AG09309 (cell line): ENCODE results near the gene ZNF544.

Experiments used
- DNase-seq: peaks from one replicate; pipeline ENCODE4 v3.0.0-alpha.2; 2010; ENCODE audit warnings: low read depth
- H3K4me3 ChIP-seq: 2 replicates; pipeline ENCODE4 v1.5.1; 2011; ENCODE audit warnings: mild to moderate bottlenecking, low read depth, low read length, moderate library complexity; ENCODE audit not compliant: control insufficient read depth
- TF ChIP-seq, protein P1 (sequence below): IDR thresholded peaks from 2 replicates; pipeline ENCODE4 v1.5.1; 2011; ENCODE audit warnings: mild to moderate bottlenecking, low read depth, low read length, inconsistent platforms; ENCODE audit not compliant: insufficient read depth, control insufficient read depth; ENCODE audit errors: missing control alignments

ZNF544 gene

DNA sequence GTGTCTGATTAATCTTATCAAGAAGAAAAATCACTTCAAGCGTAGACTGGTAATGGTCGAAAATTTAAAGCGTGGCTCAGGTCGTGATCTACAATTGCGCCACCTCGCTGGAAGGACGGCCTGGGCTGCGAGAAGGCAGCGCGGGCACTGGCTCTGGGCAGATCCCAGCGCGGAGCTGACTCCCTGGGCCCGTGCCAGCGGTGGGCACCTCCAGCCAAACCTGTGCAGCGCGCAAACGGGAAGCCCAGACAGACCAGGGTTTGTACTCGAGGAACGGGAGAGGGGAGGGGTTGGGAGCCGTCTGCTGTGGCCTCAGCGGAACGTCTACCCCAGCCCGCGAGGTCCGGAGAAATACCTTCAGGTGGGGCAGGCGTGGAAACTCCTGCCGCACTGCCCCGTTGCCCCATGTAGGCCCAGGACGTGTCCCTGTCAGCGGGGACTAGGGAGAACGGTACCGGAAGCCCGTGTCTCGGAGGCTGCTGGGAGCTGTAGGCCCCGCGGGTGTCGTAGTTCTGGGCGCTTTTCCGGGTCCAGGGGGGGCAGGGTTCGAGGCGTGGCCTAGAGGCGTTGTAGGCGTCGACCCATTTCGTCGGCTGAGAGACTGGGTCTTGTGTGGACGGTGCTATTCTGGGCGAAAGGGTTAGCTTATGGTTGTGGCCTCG, 24.8 kb upstream of the ZNF544 start:
- TF ChIP-seq, protein P1, sequence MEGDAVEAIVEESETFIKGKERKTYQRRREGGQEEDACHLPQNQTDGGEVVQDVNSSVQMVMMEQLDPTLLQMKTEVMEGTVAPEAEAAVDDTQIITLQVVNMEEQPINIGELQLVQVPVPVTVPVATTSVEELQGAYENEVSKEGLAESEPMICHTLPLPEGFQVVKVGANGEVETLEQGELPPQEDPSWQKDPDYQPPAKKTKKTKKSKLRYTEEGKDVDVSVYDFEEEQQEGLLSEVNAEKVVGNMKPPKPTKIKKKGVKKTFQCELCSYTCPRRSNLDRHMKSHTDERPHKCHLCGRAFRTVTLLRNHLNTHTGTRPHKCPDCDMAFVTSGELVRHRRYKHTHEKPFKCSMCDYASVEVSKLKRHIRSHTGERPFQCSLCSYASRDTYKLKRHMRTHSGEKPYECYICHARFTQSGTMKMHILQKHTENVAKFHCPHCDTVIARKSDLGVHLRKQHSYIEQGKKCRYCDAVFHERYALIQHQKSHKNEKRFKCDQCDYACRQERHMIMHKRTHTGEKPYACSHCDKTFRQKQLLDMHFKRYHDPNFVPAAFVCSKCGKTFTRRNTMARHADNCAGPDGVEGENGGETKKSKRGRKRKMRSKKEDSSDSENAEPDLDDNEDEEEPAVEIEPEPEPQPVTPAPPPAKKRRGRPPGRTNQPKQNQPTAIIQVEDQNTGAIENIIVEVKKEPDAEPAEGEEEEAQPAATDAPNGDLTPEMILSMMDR, result no peak
- H3K4me3 ChIP-seq, result no peak overlapping the region
- no peak for DNase-seq

DNA sequence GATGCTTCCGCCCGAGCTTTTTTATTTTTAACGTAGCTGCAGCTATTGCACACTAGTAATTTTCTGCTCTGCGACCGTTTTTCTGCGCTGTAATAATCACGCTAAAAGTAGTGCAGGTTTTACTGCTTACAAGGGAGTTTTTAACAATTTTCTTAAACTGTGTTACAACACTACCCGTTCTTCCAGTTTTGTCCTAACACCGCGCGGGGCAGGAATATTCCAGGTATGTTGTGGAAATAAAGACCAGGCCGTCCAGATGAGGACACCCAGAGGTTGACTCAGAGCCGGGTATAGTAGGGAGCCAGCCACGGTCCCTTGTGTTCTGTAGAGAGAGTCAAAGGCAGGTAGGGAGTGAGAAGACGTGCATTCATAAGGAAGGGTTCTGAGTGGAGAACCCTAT, 24.1 kb upstream of the ZNF544 start:
- DNase-seq, result no peak
- H3K4me3 ChIP-seq, result no peak overlapping the region
- TF ChIP-seq, protein P1, result no peak

- no peak for DNase-seq
- TF ChIP-seq, protein P1, result no peak
- no peak overlapping the region for H3K4me3 ChIP-seq
Measured at GRCh38 chr19:58209577-58209976, 19.1 kb upstream of the ZNF544 start.

- TF ChIP-seq, protein P1, result no peak
- H3K4me3 ChIP-seq, result no peak overlapping the region
Measured at GRCh38 chr19:58212336-58213074, 16.2 kb upstream of the ZNF544 start.

DNA sequence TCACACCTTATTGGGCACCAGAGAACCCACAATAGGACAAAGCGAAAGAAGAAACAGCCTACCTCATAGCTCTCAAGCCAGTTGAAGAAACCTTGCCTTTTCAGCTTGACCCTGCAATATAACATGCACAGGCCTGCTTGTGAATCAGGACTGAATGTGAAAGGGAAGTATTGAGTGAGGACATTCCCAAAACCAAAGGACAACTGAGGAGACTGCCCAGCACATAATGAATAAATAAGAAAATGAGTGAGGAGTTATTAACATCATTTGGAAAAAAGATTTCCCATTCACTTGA, 15.7 kb upstream of the ZNF544 start:
- DNase-seq, result no peak
- H3K4me3 ChIP-seq, result no peak overlapping the region
- TF ChIP-seq, protein P1, result no peak

More at GRCh38 chr19:58212336-58213074, 16.2 kb upstream of the ZNF544 start:
- DNase-seq, result no peak

- H3K4me3 ChIP-seq, result no peak overlapping the region
- TF ChIP-seq, protein P1, result no peak
- no peak for DNase-seq
Measured at GRCh38 chr19:58217069-58217481, 11.6 kb upstream of the ZNF544 start.
